ENCODE data around the gene NXPE3. TPM values are rescaled to one million over a fixed set of nuclear protein-coding genes. Genes with fewer than 3 reads are reported as not detected.

Gene NXPE3
- total and polyA plus RNA-seq, 10 of the 15 experiments (the other 5 are each of a cell fraction or from before 2014, with no cell fraction given): 2.0 to 8.7 (median 5.2) TPM

GRCh38 chr3:101791778-101792177 is 12.8 kb downstream of the NXPE3 start (continued):
- TF ChIP-seq ZNF207 (IDR thresholded peaks at IDR 0.05; ENCODE audit: borderline replicate concordance) (no peak), JUND (IDR thresholded peaks at IDR 0.05; ENCODE audit: low read depth, low read length) (no peak), ETV6 (conservative IDR thresholded peaks at IDR 0.05 in 1 of 2, IDR thresholded peaks at IDR 0.05 in 1 of 2; ENCODE audit: borderline replicate concordance in 1 of 2, low read depth in 1 of 2) (no peak; a peak in 1 of 4 replicates), SRF (IDR thresholded peaks at IDR 0.05; ENCODE audit: low read depth in 2 of 2, low read length in 2 of 2) (no peak), CEBPB (IDR thresholded peaks at IDR 0.05; ENCODE audit: borderline replicate concordance in 1 of 2, low read depth in 2 of 2, low read length in 2 of 2) (no peak), POLR2A (IDR thresholded peaks at IDR 0.05; ENCODE audit: low read depth, low read length) (no peak), ZBTB4 (CRISPR knock-in tag; IDR thresholded peaks at IDR 0.05) (no peak), RAD21 (IDR thresholded peaks at IDR 0.05; ENCODE audit: insufficient read depth, low read depth, low read length) (no peak), CHD4 (IDR thresholded peaks at IDR 0.05) (no peak), ZBED1 (IDR thresholded peaks at IDR 0.05; ENCODE audit: borderline replicate concordance) (no peak), ZNF622 (IDR thresholded peaks at IDR 0.05) (no peak), SMARCA5 (IDR thresholded peaks at IDR 0.05) (peak; percentile 88), TBL1XR1 (IDR thresholded peaks at IDR 0.05; ENCODE audit: low read depth, low read length) (0 out of 2 replicates have a peak, but pooled peaks have one; percentile 26), BCLAF1 (IDR thresholded peaks at IDR 0.05) (no peak), ZNF384 (IDR thresholded peaks at IDR 0.05; ENCODE audit: borderline replicate concordance, low read depth, low read length) (no peak), SP1 (IDR thresholded peaks at IDR 0.05; ENCODE audit: low read depth, low read length) (no peak), NFXL1 (IDR thresholded peaks at IDR 0.05; ENCODE audit: borderline replicate concordance) (no peak), ZBTB40 (IDR thresholded peaks at IDR 0.05; ENCODE audit: borderline replicate concordance) (no peak; the same call in 1 of the 2 replicates), RB1 (IDR thresholded peaks at IDR 0.05; ENCODE audit: borderline replicate concordance) (no peak)
